HL-60 (cell line): Measurements from ENCODE around the gene GATA6.

ENCODE experiments used
- DNase-seq, 2 experiments: peaks; one replicate each; pipeline ENCODE4 v3.0.0-alpha.2; 2010 to 2020; ENCODE audit warnings: low read depth in 1 of 2, low spot score in 1 of 2
- H3K27ac ChIP-seq: fragments of 250-450 bp; sonication (Bioruptor Pico); replicated peaks from 2 replicates; pipeline ENCODE4 v1.5.1; 2020; ENCODE audit warnings: mild to moderate bottlenecking, moderate library complexity
- H3K27me3 ChIP-seq: fragments of 250-450 bp; sonication (Bioruptor Pico); 2 replicates; pipeline ENCODE4 v1.5.1; 2021; ENCODE audit warnings: mild to moderate bottlenecking, moderate library complexity; ENCODE audit not compliant: insufficient read depth, poor library complexity, severe bottlenecking
- H3K4me3 ChIP-seq: replicated peaks from 2 replicates; pipeline ENCODE4 v1.5.1; 2011; ENCODE audit warnings: mild to moderate bottlenecking, control low read depth, low read length; ENCODE audit not compliant: insufficient read depth
- GABPA ChIP-seq: IDR thresholded peaks from 2 replicates; pipeline ENCODE4 v1.6.1; 2012; ENCODE audit warnings: low read depth
- POLR2AphosphoS5 ChIP-seq: IDR thresholded peaks from 2 replicates; pipeline ENCODE4 v1.6.1; 2012; ENCODE audit warnings: low read depth
- SPI1 ChIP-seq: IDR thresholded peaks from 2 replicates; pipeline ENCODE4 v1.6.1; 2012; ENCODE audit warnings: low read depth, mild to moderate bottlenecking, borderline replicate concordance
- TF ChIP-seq, protein P1 (sequence below): IDR thresholded peaks from 2 replicates; pipeline ENCODE4 v1.6.1; 2012; ENCODE audit warnings: low read depth; ENCODE audit not compliant: insufficient replicate concordance
- TF ChIP-seq, protein P2 (sequence below): IDR thresholded peaks from one replicate; pipeline ENCODE4 v1.5.1; 2011; ENCODE audit warnings: low read length, control low read depth, inconsistent platforms; ENCODE audit not compliant: insufficient read depth

GATA6 gene

DNA sequence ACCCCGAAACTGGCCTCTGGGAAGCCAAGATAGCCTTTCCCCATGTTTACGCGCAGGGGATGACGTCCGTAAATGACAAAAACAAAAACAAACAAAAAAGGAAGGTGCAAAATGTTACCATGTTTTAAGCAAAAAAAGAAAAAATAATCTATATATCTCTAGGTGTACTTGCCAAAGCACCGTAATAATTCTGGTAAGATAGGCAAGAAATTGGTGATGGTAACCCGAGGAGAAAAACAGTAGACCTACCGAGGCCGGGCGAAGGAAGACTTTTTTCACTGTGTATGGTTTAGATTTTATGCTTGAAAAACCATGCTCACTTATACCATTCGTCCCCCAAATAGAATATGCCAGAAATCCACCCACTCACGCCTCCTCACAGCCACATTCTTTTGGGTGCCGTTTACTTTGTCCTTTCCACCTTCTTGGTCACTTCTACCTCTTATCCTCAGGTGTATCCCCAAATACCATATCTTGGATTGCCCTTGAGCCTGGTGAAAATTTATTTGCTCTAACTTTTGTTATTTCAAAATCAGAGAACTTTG lies 8.0 kb downstream of the GATA6 start:
- no peak for TF ChIP-seq GABPA
- no peak for TF ChIP-seq POLR2AphosphoS5
- TF ChIP-seq, protein P1, sequence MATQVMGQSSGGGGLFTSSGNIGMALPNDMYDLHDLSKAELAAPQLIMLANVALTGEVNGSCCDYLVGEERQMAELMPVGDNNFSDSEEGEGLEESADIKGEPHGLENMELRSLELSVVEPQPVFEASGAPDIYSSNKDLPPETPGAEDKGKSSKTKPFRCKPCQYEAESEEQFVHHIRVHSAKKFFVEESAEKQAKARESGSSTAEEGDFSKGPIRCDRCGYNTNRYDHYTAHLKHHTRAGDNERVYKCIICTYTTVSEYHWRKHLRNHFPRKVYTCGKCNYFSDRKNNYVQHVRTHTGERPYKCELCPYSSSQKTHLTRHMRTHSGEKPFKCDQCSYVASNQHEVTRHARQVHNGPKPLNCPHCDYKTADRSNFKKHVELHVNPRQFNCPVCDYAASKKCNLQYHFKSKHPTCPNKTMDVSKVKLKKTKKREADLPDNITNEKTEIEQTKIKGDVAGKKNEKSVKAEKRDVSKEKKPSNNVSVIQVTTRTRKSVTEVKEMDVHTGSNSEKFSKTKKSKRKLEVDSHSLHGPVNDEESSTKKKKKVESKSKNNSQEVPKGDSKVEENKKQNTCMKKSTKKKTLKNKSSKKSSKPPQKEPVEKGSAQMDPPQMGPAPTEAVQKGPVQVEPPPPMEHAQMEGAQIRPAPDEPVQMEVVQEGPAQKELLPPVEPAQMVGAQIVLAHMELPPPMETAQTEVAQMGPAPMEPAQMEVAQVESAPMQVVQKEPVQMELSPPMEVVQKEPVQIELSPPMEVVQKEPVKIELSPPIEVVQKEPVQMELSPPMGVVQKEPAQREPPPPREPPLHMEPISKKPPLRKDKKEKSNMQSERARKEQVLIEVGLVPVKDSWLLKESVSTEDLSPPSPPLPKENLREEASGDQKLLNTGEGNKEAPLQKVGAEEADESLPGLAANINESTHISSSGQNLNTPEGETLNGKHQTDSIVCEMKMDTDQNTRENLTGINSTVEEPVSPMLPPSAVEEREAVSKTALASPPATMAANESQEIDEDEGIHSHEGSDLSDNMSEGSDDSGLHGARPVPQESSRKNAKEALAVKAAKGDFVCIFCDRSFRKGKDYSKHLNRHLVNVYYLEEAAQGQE = no peak
- TF ChIP-seq, protein P2, sequence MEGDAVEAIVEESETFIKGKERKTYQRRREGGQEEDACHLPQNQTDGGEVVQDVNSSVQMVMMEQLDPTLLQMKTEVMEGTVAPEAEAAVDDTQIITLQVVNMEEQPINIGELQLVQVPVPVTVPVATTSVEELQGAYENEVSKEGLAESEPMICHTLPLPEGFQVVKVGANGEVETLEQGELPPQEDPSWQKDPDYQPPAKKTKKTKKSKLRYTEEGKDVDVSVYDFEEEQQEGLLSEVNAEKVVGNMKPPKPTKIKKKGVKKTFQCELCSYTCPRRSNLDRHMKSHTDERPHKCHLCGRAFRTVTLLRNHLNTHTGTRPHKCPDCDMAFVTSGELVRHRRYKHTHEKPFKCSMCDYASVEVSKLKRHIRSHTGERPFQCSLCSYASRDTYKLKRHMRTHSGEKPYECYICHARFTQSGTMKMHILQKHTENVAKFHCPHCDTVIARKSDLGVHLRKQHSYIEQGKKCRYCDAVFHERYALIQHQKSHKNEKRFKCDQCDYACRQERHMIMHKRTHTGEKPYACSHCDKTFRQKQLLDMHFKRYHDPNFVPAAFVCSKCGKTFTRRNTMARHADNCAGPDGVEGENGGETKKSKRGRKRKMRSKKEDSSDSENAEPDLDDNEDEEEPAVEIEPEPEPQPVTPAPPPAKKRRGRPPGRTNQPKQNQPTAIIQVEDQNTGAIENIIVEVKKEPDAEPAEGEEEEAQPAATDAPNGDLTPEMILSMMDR = no peak
- TF ChIP-seq SPI1 = no peak
- H3K27ac ChIP-seq = no peak overlapping the region
- no peak overlapping the region for H3K4me3 ChIP-seq
- DNase-seq = no peak
- peaks cover 73% of the 10 kb centered on the region for H3K27me3 ChIP-seq

GRCh38 chr18:22179174-22179573 lies 9.8 kb downstream of the GATA6 start:
- no peak for DNase-seq
- TF ChIP-seq, protein P1 = no peak
- TF ChIP-seq, protein P2 = no peak
- TF ChIP-seq POLR2AphosphoS5 = no peak
- TF ChIP-seq SPI1 = no peak
- no peak for TF ChIP-seq GABPA
- peaks cover 58% of the 10 kb centered on the region for H3K27me3 ChIP-seq

GRCh38 chr18:22179631-22180030 lies 10.2 kb downstream of the GATA6 start:
- Histone ChIP-seq H3K27ac (no peak overlapping the region), H3K27me3 (peaks cover 54% of the 10 kb centered on the region), H3K4me3 (no peak overlapping the region)
- no peak for TF ChIP-seq SPI1
- TF ChIP-seq, protein P1 = no peak
- no peak for TF ChIP-seq GABPA
- TF ChIP-seq POLR2AphosphoS5 = no peak
- TF ChIP-seq, protein P2 = no peak
- DNase-seq = no peak

More at GRCh38 chr18:22179174-22179573, 9.8 kb downstream of the GATA6 start:
- Histone ChIP-seq H3K27ac (no peak overlapping the region), H3K4me3 (no peak overlapping the region)
